HL-60/S4 treated with retinoic acid at 250 ng/mL for 4 days and 3 days (cell line): ENCODE measurements around the gene TSC22D2.

ENCODE experiments used
- in situ Hi-C: fragments of 300-500 bp; cut with MboI; formaldehyde crosslinking; loops from 2 replicates; pipeline ENCODE4 v1.7.0; 2022; ENCODE audit warnings: low sequenced_read_pairs

The TSC22D2 gene

DNA sequence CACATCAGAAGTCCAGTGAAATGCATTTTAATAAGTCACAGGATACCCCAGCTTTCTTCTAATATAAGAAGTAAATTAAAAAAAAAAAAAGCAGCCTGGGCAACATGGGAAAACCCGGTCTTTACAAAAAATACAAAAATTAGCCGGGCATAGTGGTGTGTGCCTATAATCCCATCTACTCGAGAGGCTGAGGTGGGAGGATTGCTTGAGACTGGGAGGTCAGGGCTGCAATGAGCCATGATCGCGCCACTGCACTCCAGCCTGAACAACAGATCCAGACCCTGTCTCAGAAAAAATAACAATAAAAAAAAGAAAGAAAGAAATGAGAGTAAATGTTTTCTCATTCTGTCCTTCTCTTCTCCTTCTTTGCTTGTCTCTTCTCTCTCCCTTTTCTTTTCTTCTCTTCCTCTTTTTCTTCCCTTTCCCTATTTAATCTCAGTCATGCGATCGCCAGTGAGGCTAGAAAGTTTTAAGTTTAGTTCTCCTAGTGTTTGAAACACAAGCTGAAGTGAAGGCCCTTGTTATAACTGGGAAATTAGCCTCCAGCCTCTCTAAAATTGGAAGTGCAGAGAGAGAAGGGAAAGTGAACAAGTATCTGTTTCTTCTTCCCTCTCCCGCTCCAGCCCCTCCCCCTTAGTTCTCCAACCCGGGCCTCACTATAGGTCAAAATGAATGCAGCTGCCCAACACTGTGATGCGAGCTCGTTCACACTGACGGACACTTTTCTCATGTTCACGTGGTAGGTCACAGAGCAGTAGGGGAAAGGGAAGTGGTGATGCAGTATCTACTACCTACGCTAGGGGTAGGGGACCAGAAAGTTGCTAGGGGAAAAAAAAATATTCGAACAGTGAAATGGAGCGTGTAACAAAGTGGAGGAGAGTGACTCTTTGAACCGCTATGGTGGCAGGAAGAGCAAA lies 23.5 kb upstream of the TSC22D2 start:
- in situ Hi-C loops, result no loop called here

DNA sequence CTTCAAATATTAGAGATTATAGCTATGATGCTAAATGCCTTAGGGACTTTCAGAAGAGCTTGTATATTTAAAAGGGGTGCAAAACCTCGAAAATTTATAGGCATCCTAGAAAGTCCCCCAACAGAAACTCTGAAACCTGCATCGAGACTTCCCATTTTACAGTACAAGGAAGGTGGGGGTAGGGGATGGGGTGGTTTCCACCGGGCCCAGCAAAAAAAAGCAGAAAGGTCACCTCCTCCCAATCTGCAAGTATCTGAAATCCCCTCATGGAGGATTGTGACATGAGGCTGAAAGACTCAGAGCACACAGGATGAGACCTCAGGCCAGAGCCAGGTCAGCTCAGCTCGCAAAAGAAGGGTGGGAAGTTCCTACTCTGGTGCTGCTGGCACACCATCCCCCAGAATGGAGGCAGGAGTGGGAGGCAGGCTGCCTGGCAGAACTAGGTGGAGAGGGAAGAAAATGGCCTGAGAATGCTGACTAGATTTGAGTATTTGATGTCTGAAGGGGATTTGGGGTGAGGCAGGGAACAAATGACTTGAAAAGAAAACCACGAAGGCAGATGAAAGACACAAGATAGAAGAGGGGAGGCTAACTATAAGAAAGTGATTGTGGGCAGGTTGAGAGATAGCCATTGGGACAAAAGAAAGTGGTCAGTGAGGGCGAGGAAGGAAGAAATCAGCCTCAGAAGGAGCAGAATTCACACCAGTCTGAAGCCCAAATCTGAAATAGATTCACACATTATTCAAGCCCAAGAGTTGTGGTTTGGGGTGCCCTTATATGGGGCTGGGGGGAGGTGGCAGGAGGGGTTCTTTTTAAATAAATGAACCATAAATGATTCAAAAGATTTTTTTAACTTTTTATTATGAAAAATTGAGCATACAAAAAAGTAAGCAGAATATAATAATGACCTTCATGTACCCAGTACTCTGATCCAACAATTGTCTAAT lies 22.5 kb upstream of the TSC22D2 start:
- in situ Hi-C loops, result no loop called here

DNA sequence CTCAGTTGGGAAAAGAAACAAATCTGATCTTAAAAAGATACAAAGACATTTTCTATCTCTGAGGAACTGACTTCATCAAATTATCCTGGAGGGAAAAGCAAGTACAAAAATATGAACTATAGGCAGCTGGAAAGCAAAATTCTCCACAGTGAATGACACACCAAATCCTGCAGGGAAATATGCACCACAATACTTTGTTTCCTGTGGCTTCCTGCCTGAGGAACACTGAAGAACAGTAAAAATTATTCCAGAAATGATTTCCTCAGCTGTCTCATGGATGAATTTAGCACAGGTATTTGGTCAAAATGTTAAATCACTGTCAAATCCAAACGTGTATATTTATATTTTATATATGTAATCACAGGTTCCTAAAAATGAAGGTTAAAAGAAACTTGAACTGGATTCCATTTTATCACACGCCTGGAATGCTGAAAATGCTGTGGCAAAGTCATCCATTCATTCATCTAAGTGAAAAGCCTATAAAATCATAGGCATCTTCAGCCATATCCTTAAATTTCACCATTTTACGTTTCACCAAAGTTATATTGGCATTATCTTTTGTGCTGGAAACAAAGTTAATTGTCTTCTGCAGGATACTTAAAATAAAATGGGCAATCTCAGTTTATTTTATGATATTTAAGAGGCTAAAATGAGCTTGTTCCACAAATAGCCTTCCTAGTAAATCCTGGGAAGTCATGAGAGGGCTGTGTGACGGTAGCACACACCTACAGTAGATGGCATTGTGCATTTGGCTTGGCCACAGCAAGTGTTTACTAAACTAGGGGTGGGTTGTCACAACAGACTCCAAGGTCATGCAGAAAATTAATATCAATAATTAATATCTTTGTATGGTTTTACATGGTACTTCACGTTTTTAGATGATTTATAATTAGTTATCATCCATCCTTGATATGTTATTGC lies 19.3 kb upstream of the TSC22D2 start:
- in situ Hi-C loops, result no loop called here

DNA sequence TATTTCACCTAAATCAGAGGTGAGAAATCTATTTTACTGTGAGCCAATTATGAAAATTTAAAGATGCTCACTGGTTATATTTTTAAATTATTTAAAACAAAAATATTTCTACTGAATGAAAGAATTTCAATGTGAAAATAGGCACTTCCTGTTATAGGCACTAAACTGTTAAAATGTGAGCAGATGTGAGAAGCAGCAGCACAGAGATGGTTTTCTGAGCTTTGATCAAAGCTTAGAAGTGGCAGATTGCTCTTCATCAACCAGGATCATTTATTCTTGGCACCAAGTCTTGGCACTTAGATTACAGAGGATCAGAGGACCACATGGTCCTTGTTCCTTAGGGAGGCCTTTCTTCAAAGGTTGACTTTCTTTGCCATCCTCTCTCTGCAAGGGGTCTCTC lies 18.0 kb upstream of the TSC22D2 start:
- in situ Hi-C loops, result no loop called here

DNA sequence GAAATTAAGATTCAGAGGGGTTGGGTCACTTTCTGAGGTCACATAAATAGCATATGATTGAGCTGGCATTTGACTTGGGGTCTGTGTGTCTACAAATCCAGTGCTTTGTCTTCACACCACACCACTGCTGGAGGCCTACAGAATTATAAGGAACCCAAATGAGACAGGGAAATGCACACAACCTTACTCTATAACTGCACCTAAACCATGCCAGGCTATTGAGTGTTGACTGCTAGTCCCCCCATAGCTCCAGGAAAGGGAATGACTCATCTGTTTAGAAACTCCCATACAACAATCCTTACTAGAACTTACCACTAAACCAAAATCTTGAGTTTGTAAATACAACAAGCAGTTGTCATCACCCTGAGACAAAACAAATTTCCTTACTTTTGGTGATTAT lies 16.9 kb upstream of the TSC22D2 start:
- in situ Hi-C loops, result no loop called here

DNA sequence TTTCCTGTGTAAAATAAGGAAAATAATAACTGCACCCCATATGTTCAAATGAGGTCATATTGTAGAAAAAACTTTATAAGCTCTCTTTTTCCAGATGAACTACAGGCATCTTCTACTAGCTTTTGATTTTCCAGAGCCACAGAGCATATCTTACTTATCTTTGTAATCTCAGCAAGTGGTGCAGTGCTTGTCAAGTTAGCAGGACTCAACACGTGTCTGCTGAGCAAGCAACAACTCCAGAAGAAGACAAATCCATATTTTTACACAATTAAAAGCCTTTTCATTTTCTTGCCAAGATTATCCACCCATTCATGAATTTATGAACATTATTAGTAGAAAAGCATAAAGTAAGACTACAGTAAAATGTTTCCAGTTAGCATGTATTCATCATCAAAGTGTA lies 14.4 kb upstream of the TSC22D2 start:
- in situ Hi-C loops, result no loop called here

DNA sequence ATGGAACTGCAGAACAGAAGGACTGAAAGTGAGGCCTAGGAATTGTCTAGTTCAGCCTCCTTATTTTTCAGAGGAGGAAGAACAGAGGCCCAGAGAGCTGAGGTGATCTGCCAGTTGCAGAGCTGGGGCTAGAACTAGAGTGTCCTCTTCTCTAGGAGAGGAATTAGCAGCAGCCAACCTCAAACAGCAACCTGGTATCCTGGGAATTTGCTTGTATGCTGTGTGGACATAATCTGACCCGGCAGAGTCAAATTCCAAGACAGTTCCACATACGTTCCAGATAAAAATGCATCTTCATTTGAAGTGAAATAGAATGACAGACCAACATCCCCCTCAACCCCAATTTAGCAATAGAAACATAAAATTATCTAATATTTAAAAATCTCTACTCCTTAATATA lies 13.5 kb upstream of the TSC22D2 start:
- in situ Hi-C loops, result no loop called here

DNA sequence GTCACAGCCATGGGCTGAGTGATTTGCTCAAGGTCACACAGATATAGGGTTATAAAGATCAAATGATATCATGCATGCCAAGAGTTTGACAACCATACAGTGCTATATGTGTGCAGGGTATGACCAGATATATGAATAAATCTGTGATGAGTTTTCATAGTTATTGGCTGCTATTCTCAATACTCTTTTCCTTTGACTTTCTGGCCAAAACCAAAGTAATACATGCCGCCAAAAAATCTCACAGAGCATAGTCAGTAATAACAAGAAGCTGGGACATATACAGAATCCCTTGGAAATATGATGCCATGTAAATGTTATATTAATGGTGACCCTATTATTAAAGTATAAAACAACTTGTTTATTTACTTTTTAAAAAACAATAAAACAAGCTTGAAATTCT lies 11.6 kb upstream of the TSC22D2 start:
- in situ Hi-C loops, result no loop called here

DNA sequence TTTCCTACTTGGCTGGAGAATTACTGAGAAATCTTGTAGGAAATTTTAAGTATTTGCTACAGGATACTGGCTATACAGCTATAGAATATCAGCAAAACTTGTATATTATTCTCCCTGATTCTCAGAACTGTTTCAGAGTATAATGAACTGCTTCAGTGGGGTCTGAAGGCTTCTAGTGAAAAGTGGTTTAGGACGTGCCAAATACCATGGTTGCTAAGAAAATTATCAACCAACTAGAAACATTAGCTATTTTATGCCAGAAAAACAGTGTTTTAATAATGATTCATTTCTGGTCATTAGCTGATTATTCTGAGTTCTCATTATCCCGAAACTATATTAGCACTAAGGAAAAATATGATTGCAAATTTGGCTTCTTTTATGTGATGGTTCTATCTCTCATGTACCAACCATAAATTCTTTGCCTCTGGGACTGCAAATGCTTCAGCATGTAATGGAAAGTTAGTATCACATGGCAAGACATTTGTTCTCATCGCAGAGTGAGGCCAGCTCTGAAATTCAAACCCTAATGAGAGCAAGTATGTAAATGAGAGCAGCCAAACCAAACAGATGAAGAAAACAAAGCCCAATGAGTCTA lies 11.0 kb upstream of the TSC22D2 start:
- in situ Hi-C loops, result no loop called here

DNA sequence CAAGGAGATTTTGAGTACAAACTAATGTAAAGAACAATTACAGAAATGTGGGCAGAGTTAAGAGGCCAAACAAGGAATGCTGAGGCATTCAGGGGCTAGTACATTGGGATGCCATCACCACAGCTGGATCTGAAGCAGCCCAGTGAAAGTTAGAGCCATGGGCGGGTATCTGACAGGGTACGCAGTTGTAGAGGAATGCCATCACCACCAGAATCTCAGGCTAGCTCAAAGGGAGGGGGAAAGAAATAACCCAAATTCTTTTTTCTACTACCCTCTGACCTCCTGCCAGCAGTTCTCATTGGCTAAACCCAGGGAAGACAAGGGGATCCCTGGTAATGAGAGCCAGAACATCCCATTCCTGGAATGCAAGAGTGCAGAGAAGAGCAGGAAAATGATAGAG lies 9.0 kb upstream of the TSC22D2 start:
- in situ Hi-C loops, result no loop called here

DNA sequence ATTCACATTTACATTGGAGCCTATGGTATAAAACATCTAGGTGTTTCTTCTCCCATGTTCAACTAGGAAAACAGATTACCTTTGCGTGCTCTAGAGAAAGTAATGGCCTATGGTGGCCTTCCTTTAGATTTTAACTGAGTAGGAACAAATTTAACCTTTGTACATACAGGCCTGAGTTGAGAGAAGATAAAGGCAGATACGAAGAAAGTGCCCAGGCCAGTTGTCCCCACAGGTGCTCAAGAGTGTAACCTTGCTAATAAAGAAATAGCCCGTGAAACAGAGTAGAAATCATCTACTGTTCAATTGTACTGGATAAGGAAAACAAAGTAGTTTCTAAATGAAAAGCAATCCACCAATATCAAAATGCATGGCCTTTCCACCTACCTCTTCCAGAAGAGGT lies 6.8 kb upstream of the TSC22D2 start:
- in situ Hi-C loops, result no loop called here

DNA sequence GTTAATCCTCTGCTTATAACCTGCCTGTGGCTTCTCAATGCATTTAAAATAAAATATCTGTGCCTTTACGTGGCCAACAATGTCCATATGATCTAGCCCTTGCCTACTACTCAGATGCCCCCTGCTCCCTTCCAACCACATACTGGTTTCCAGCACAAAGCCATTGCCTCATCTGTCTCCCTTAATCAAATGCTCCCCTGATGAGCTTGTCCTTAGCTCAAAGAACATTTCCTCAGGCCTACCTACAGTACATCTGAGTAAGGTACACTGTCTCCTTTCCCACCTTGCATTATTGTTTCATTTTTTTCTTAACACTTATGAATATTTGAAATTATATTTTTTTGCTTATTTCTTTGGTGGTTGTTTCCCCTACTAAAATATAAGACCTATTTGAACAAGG lies 5.9 kb upstream of the TSC22D2 start:
- in situ Hi-C loops, result no loop called here

DNA sequence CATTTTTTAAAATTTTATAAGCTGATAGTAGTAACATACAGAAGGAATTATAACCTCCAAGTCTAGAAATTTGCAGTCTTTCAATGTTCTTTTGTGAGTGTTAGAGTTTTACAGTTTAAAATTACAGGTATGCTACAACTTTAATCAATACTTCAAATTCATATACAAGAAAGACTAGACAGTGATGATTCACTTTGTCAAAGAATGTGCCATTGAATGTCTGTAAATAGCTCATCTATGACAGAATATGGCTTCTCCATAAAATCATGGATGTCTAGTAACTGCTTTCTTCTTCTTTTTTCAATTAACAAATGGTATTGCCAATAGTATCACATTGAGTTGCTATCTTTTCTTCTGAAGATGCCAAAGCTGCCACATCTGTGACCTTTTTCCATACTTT lies 4.1 kb upstream of the TSC22D2 start:
- in situ Hi-C loops, result no loop called here

DNA sequence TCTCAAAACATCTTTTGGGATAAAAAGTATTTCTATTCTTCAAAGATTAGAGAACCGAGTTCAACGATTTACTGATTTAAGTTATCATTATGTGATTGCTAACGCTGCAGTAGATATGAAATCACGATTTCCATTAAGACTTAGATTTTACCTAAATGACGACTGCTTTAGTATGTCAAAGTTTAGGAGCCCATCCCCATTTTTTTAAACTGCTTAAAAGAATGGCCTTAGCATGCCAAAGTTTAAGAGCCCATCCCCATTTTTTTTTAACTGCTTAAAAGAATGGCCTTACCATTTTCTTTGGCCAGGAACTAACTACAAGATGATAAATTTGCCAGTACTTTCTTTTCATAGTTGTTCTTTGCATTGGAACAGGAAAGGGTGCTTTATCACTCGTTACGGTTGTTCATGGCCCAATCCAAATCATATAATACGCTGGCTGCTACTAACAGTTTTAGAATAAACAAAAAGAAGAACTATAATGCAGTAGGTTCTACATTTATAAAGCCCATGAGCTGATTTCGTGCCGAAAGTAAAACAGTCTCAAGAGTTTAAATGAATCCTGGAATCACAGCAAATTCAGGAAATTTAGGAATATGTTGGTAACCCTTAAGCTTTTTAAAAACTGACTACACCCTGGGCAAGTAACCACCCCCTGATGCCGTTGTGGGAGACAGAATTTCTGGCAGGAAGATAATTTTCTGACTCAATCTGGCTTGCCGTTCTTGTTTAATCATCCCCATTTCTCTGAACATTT lies 869 bp upstream of the TSC22D2 start:
- in situ Hi-C loops, result no loop called here

DNA sequence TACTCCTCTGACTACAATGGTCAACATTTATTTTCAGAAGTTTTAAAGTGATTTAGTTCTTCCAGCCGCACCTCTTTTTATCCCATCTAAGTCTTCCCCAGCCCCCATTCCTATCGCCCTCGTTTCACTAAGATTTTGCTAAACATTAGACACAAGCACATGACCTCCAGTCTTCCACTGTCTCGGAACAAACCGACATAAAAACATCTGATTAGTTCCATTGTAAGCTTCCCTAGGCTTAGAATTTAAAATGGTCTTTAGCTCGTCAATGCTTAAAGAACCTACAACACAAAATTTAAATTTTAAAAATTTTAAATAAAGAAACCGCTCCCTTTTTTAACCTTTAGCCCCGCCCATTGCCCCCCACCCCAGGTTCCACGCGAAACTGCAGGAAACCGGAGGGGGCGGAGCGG lies 284 bp upstream of the TSC22D2 start:
- in situ Hi-C loops, result no loop called here

DNA sequence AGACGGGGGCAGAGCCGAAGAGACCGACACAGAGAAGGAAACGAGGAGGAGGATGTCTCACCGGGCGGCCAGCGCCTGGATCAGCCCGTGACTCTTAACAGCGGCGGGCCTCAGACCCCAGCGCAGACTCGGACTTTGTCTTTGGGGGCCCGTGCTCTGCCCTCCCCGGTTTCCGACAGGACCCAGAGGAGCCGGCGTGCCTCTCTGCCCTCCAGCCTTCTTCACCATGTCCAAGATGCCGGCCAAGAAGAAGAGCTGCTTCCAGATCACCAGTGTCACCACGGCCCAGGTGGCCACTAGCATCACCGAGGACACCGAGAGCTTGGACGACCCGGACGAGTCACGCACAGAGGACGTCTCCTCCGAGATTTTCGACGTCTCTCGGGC lies 1.0 kb downstream of the TSC22D2 start:
- in situ Hi-C loops, result no loop called here

DNA sequence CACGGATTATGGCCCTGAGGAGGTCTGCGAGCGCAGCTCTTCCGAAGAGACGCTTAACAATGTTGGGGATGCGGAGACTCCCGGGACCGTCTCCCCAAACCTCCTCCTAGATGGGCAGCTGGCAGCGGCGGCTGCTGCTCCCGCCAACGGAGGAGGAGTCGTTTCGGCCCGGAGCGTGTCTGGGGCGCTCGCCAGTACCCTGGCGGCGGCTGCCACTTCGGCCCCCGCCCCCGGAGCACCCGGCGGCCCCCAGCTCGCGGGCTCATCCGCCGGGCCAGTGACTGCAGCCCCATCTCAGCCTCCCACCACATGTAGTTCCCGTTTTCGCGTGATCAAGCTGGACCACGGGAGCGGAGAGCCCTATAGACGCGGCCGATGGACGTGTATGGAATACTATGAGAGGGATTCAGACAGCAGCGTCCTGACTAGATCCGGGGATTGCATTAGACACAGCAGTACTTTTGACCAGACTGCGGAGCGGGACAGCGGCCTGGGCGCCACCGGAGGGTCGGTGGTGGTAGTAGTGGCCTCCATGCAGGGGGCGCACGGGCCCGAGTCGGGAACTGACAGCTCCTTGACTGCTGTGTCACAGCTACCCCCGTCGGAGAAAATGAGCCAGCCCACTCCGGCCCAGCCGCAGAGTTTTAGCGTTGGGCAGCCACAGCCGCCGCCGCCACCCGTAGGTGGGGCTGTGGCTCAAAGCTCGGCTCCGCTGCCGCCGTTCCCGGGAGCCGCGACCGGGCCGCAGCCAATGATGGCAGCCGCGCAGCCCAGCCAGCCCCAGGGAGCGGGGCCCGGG lies 1.6 kb downstream of the TSC22D2 start:
- in situ Hi-C loops, result no loop called here

DNA sequence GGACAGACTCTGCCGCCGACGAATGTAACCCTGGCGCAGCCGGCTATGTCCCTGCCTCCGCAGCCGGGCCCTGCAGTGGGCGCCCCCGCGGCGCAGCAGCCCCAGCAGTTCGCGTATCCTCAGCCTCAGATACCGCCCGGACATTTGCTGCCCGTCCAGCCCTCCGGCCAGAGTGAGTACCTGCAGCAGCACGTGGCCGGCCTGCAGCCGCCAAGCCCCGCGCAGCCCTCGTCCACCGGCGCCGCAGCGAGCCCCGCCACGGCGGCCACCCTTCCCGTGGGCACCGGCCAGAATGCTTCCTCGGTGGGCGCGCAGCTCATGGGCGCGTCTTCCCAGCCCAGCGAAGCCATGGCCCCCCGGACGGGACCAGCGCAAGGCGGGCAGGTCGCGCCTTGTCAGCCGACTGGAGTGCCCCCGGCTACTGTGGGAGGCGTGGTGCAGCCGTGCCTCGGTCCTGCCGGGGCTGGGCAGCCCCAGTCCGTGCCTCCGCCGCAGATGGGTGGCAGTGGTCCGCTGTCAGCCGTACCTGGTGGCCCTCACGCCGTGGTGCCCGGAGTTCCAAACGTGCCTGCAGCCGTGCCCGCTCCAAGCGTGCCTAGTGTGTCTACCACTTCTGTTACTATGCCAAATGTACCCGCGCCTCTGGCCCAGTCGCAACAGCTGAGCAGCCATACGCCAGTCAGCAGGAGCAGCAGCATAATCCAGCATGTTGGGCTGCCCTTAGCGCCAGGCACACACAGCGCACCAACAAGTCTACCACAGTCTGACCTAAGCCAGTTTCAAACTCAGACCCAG lies 2.4 kb downstream of the TSC22D2 start:
- in situ Hi-C loops, result no loop called here
